A375 (cell line): ENCODE data around the gene HCFC1. TPM values are rescaled to one million over a fixed set of nuclear protein-coding genes. Genes with fewer than 3 reads are reported as not detected.

Source experiments
- small RNA-seq: library from RNA; depleted of rRNA; stranded (forward); fragments of <200 nt; gene quantifications from one replicate; pipeline ENCODE3, GENCODE V24; 2014
- total RNA-seq: library from RNA; depleted of rRNA; stranded (reverse); fragments of >200 nt; shearing (Covaris generic); gene quantifications from 2 replicates; pipeline ENCODE4 v1.2.3, GENCODE V29; 2014; rRNA removed

Gene HCFC1
- 73.1 and 81.3 TPM in 2 replicates for total RNA-seq

DNA sequence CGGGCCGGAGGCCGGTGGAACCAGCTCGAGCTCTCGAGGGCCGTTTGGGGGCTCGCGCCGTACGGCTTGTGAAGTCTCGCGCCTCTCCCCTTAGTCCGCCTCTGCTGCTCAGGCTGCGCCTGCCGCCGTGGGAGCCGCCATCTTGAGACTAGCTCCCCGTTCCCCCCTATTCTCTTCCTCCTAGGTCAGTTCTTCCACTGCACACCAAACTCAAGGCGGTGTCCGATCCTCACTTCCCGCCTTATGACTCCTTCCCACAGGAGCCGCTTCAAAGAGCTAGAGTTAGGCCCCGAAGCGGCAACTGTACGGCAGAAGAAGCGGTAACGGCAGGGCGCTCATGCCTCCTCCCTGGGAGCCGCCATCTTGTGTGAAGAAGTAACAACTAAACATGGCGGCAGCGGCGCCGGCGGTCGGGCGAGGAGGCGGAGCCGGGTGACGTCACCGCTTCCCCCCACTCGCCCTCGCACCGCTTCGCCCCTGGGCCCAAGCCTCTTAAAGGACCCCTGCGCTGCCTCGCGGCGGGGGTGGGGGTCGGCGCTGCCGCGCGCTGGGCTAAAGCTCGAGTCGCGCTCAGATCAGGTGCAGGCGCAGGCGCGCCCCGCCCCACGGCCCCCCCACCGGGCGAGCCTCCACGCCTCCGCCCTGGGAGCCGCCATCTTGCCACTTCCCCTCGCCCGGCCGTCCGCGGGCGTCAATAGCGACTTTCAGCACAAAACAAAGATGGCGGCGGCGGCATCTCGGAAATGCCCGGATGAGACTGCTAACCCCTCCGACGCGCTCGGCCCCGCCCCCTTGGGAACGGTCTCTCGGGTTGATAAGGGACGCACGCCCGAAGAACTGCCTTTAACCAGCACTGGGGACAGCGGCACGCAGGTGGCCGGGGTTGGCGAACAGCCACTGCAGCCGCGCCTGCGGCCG lies at the start of gene HCFC1:
HCFC1 (minus strand) TSS at position 369 of the 918 bp plus-strand sequence. CDS start 978 bp downstream, outside the sequence.

DNA sequence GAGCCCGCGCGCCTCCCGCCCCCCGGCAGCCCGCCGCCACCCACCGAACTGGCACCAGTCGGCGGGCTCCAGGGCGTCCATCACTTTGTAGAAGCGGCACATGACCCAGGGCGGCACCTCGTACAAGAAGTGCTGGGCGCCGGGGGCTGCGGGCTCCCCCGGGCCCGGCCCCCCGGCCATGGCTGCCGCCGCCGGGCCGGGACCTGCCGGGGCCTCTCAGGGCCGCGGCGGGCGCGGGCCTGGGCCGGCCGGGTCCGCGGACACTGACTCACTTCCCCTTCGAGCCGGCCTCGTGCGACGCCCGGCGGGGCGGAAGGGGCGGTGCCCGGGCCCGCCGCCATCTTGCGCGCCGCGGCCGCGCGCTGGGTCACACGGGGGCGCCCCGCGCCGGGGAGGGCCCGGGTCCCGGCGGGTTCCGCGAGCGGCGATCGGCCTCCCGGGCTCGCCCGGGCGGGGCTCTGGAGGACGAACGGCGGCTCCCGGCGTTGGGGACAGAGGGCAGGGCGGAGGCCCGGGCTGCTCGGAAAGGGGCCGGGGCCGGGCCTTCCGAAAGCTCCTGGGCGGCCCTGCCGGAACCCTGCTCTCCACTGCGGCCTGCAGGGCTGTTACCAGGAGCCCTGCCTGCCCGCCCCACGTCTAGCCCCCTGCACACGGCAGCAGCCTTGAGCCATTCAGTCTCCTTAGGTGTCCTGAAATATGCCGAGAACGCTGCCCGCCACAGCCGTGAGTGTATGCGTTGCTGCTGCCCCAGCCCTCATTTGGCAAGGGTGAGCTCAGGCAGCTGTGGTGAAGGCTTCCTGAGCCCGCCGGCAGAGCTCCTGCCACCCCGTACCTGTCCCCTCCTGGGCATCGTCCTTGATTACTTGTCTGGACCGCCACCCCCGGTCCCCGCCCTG lies 48.3 kb upstream of the HCFC1 start, which contains the start of gene IRAK1:
IRAK1 (minus strand) TSS at position 270 of the 896 bp plus-strand sequence; CDS start at position 180, 90 bp downstream.

DNA sequence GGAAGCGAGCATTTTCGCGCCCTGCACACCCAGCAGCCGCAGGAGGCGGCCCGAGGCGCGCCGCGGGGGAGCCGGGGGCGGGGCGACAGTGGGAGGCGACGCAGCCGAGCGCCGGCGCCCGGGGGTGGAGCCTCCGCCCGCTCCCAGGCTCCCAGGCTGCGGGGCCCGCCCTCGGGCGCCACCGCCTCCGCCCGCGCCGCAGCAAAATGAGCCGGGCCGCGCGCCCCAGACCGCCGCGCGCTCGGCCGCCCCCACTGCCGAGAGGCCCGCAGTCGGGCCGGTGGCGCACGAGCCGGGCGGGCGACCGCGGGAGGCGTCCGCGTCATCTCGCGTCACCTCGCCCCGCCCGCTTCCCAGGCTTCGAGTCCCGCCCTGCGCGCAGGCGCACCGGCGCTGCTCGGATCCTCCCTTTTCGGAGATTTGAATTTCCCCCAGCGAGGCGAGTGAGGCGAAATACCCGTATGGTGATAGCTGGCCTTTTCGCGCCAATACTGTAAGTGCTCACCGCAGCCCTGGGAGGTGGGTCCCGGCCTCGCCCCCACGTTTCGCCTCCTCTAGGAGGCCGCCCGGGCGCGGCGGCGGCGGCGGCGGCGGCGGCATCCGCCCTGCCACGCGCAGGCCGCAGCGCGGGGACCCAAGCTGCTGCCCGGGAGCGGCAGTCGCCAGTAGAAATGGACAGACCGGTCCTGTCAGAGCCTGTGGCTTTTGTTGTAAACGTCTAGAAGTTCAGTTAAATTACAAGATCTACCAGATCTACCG lies 929 bp upstream of the HCFC1 start, which contains the start of gene TMEM187:
TMEM187 (plus strand) TSS at position 387 of the 759 bp plus-strand sequence. CDS start 9,309 bp downstream, outside the sequence.

DNA sequence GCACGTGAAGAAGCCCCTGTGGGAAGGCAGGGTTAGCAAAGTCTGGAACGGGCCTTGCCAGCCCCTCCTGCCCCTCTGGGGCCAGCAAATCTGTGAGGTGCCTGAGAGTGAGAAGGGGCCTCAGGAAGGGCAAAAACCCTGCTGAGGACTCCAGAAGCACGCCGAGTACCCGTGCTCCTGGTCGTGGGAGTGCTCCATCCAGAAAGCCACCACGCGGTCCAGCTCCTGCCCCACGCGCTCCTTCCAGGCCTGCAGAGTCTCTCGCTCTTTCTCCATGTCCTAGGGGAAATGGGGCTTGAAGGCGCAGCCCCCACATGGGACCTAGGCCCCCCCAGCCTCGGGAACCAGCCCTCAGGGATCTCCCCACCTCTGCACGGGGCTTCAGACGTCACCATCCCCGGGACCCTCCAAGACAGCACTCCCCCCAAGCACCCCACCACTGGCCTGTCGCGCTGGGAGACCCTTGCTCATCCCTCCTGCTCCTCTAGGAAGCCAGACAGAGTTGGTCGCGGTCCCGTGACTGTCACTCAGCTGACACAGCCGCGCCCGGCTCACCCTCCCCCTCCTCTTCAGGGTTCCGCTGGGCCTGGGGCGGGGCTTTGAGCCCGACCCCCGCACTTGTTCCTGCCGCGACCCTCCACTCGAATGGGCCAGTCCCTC lies 27.3 kb downstream of the HCFC1 start, which contains the start of gene RENBP:
RENBP (minus strand) TSS at position 504 of the 660 bp plus-strand sequence; CDS start at position 471, 33 bp downstream.

DNA sequence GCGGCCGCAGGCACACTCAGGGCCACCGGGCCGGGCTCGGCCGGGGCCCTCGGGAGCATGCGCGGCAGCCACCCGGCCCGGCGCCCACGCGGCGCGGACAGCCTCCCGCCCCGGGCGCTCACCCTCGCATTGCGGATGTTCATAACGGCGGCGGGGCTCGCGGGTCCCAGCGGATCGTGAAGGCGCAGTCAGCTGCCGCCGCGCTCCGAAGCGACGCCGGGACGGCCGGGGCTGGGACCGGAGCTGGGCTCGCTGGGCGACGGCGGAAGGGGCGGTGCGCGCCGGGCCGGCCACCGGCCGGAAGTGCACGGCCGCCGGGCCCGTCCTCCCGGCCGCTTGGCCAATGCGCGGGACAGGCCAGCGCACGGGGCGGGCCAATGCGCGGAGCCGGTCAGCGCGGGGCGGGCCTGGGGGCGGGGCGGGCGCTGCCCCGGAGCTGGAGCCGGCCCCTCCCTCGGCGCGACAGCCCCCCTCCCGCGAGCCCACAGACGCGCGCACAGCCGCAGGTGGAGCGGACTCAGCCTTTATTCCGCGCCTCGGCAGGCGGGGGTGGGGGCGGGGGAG lies 36.8 kb downstream of the HCFC1 start, which contains the start of gene NAA10:
NAA10 (minus strand) TSS at position 276 of the 564 bp plus-strand sequence; CDS start at position 143, 133 bp downstream.

DNA sequence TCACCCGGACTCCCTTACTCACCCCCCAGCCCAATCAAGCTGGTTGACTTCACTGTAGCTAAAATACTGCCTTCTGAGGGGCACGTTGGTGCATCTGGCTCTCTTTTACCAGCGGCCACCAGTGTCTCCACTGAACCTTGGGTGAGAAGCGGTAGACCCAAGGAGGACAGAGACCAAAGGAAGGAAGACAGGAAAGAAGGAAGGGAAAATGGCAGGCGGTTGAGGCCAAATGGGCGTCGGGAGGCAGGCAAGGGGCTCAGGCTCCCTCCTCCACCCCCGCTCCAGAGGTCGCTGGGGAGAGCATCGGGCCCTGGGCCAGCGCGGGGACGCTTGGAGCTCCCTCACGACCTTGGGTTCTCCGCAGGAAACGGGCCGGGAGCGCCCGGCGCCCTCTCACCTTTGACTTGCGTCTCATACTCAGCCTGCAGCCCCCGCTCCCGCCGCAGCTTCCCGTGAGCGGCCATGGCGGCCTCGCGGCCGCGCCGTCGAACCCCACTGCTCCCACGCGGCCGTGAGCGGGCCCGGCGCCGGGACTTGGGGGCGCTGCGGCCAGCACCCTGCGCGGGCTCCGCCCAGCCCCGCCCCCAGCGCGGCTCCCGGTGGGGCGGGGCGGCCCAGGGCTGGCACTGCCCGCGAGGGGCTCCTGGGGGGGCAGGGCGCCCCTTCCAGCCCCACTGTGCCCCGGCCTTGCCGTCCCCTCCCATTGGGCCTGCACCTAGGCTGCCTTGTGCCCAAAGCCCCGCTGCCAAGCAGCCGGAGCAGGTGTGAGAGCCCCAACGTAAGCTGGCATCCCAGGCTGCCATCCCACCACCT lies 45.7 kb downstream of the HCFC1 start, which contains the start of gene ARHGAP4:
ARHGAP4 (minus strand) TSS at position 526 of the 813 bp plus-strand sequence; CDS start at position 464, 62 bp downstream.

DNA sequence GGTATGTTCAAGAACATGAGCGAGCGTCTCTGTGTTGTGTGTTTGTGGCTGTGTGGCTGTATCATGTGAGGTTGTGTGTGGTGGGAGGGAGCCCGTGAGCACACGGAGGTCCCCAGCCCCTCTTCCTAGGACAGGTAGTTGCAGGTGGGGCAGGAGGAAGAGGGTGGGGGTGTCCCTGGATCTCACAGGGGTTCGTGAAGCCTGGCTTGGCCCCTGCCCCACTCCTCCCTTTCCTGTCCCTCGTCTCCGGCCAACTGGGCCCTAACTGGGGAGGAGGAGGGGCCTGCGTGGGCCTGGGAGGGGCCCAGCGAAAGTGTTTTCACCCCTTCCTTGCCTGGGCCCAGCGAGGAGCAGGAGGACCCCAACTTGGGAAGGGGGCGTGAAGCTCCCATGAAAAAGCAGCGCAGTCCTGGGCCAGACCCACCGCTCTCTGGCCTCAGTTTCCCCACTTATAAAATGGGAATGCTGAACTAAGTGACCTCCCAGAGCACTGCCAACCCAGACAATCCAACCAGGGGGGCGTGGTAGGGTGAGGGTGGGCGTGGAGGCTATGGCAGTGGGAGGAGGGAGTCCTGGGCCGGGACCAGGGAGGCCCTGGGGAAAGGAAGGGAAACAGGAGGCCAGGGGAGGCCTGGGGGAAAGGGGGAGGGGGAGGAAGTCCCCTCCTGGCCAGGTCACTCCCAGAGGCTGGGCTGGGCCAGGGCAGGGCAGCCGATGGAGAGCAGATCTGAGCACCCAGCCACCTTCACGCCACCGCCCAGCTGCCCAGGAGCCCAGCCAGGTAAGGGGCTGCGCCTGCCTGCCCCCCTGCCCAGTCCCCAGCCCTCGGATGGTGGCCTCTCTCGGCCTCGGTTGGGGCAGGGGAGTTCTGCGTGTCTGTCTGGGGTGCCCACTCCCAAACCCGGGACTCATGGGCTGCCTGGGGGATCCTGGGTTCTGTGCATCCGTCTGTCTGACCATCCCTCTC lies 67.3 kb downstream of the HCFC1 start, which contains the start of gene AVPR2:
AVPR2 (plus strand) TSS at position 683 of the 967 bp plus-strand sequence. CDS start 473 bp downstream, outside the sequence.

Small RNA genes within 50 kb of the gene (small RNA-seq; reads per million reads assigned to genes)
- not detected for gene MIR3202-1

Other genes with a start within 250 kb of the HCFC1 start
- 215 and 221 TPM in 2 replicates for gene BCAP31, start 247.4 kb downstream of the HCFC1 start, total RNA-seq
- gene ABCD1, start 247.0 kb downstream of the HCFC1 start, total RNA-seq, result 17.0 and 17.8 TPM in 2 replicates
- 33.5 and 40.3 TPM in 2 replicates for gene PLXNB3, start 207.6 kb downstream of the HCFC1 start, total RNA-seq
- 1.8 and 2.0 TPM in 2 replicates for gene SRPK3, start 190.8 kb downstream of the HCFC1 start, total RNA-seq
- gene IDH3G, start 177.4 kb downstream of the HCFC1 start, total RNA-seq, result 64.2 and 90.6 TPM in 2 replicates
- gene SSR4, start 177.2 kb downstream of the HCFC1 start, total RNA-seq, result 153 and 178 TPM in 2 replicates
- 2.8 and 5.4 TPM in 2 replicates for gene PDZD4, start 141.3 kb downstream of the HCFC1 start, total RNA-seq
- gene L1CAM, start 85.6 kb downstream of the HCFC1 start, total RNA-seq, result 41.7 and 45.7 TPM in 2 replicates
- 0.27 TPM in 1 of 2 replicates, not detected in the other for gene AVPR2, start 67.1 kb downstream of the HCFC1 start, total RNA-seq
- 65.6 and 85.4 TPM in 2 replicates for gene ARHGAP4, start 45.6 kb downstream of the HCFC1 start, total RNA-seq
- 140 and 164 TPM in 2 replicates for gene NAA10, start 36.8 kb downstream of the HCFC1 start, total RNA-seq
- 0.23 and 1.1 TPM in 2 replicates for gene RENBP, start 27.2 kb downstream of the HCFC1 start, total RNA-seq
- gene TMEM187, start 936 bp upstream of the HCFC1 start, total RNA-seq, result 2.9 TPM in 2 replicates
- 210 and 235 TPM in 2 replicates for gene IRAK1, start 48.1 kb upstream of the HCFC1 start, total RNA-seq
- 51.5 and 59.4 TPM in 2 replicates for gene MECP2, start 125.9 kb upstream of the HCFC1 start, total RNA-seq
- not detected in 2 replicates for gene OPN1LW, start 172.4 kb upstream of the HCFC1 start, total RNA-seq
- gene OPN1MW, start 210.8 kb upstream of the HCFC1 start, total RNA-seq, result not detected in 2 replicates
- gene OPN1MW2, start 247.9 kb upstream of the HCFC1 start, total RNA-seq, result not detected in 2 replicates